Measurements from ENCODE around the gene ATG14.

DNA sequence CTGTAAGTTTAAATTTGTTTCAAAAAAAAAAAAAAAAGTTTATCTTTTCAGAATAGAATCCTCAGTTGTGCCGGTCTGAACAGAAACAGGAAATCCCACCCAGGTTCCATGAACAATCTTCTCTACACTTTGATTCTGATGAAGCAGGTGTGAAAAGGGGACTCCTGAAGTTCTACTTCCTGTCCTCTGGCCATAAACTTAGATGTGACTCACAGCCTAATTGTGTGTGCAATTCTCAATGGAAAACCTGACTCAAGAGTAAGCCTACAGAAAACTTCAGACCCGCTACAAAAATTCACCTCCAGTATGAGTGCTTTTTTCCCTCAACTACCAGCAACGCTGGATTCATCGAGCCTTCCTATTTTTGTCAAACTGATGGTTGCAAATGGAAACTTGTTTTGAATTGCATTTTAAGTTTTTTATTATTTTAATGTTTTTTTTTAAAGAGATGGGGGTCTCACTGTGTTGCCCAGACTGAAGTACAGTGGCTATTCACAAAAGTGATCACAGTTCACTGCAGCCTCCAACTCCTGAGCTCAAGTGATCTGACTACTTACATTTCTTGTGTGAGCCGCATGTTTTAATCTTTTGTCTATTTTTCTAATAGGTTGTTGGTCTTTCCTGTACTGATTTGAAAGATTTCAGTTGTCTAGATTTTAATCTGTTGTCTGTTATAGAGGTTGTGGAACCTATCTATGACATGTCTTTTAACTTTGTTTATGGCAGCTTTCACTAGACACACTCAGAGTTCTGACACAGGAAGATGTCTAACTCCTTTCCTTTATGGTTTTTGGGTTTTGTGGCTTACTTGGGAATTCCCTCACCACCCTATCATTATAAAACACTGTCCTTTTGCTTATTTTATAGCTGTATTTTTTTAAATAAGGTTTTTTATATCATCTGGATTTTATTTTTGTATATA lies 37.6 kb downstream of the ATG14 start:
- TF ChIP-seq, protein P1, sequence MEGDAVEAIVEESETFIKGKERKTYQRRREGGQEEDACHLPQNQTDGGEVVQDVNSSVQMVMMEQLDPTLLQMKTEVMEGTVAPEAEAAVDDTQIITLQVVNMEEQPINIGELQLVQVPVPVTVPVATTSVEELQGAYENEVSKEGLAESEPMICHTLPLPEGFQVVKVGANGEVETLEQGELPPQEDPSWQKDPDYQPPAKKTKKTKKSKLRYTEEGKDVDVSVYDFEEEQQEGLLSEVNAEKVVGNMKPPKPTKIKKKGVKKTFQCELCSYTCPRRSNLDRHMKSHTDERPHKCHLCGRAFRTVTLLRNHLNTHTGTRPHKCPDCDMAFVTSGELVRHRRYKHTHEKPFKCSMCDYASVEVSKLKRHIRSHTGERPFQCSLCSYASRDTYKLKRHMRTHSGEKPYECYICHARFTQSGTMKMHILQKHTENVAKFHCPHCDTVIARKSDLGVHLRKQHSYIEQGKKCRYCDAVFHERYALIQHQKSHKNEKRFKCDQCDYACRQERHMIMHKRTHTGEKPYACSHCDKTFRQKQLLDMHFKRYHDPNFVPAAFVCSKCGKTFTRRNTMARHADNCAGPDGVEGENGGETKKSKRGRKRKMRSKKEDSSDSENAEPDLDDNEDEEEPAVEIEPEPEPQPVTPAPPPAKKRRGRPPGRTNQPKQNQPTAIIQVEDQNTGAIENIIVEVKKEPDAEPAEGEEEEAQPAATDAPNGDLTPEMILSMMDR (IDR thresholded peaks at IDR 0.05): no peak
- TF ChIP-seq ELF1 (IDR thresholded peaks at IDR 0.05) (no peak), EP300 (IDR thresholded peaks at IDR 0.05; ENCODE audit: borderline replicate concordance in 1 of 2, low read depth in 1 of 2, low read length in 1 of 2) (no peak), SIN3A (IDR thresholded peaks at IDR 0.05; ENCODE audit: borderline replicate concordance, low read depth, low read length) (no peak), MEF2A (IDR thresholded peaks at IDR 0.05; ENCODE audit: borderline replicate concordance, low read depth) (no peak), TEAD4 (IDR thresholded peaks at IDR 0.05; ENCODE audit: borderline replicate concordance, insufficient read depth) (no peak), GABPA (IDR thresholded peaks at IDR 0.05; ENCODE audit: low read depth) (no peak), POLR2AphosphoS5 (IDR thresholded peaks at IDR 0.05; ENCODE audit: low read depth, low read length) (no peak)
- TF ChIP-seq, protein P2, sequence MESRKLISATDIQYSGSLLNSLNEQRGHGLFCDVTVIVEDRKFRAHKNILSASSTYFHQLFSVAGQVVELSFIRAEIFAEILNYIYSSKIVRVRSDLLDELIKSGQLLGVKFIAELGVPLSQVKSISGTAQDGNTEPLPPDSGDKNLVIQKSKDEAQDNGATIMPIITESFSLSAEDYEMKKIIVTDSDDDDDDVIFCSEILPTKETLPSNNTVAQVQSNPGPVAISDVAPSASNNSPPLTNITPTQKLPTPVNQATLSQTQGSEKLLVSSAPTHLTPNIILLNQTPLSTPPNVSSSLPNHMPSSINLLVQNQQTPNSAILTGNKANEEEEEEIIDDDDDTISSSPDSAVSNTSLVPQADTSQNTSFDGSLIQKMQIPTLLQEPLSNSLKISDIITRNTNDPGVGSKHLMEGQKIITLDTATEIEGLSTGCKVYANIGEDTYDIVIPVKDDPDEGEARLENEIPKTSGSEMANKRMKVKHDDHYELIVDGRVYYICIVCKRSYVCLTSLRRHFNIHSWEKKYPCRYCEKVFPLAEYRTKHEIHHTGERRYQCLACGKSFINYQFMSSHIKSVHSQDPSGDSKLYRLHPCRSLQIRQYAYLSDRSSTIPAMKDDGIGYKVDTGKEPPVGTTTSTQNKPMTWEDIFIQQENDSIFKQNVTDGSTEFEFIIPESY (IDR thresholded peaks at IDR 0.05; ENCODE audit: borderline replicate concordance, low read depth): no peak

Data from SK-N-SH (cell line).